Adrenal gland (tissue), 12 donors: ENCODE results near the gene ANTXR1. TPM values are rescaled to one million over a fixed set of nuclear protein-coding genes. Genes with fewer than 3 reads are reported as not detected.

Experiments used
- DNase-seq, 7 donors: peaks; one replicate each; pipeline ENCODE4 v3.0.0-alpha.2; 2019 to 2020
- H3K27ac ChIP-seq, 5 donors: fragments of 200-600 bp; sonication (generic) in 4 of 5; 1 replicate in 3 of 5; 2 replicates in 2 of 5; pipeline versions ENCODE4 v1.5.1 to v1.8.0; 2016 to 2020; ENCODE audit warnings: mild to moderate bottlenecking in 1 of 5
- H3K27me3 ChIP-seq: fragments of 200-600 bp; 2 replicates; pipeline ENCODE4 v1.8.0; 2021
- H3K36me3 ChIP-seq, 2 donors: fragments of 200-600 bp; replicated peaks in 1 of 2; 1 replicate in 1 of 2; 2 replicates in 1 of 2; pipeline versions ENCODE4 v1.5.1 to v1.8.0; 2018 to 2022
- H3K4me1 ChIP-seq, 2 donors: fragments of 200-600 bp; replicated peaks in 1 of 2; 1 replicate in 1 of 2; 2 replicates in 1 of 2; pipeline versions ENCODE4 v1.5.1 to v1.8.0; 2018 to 2021
- H3K4me3 ChIP-seq, 4 donors: fragments of 200-600 bp; sonication (generic) in 3 of 4; one replicate each; pipeline ENCODE4 v1.5.1; 2016 to 2018
- H3K9me3 ChIP-seq, 3 donors: fragments of 200-600 bp; sonication (generic) in 1 of 3; replicated peaks in 1 of 3; 1 replicate in 2 of 3; 2 replicates in 1 of 3; pipeline versions ENCODE4 v1.5.1 to v1.8.0; 2016 to 2021
- POLR2A ChIP-seq, 2 donors: fragments of 450-650 bp; IDR thresholded peaks; one replicate each; pipeline ENCODE4 v1.6.1; 2017; ENCODE audit warnings: antibody characterized with exemption in 2 of 2, mild to moderate bottlenecking in 2 of 2, moderate library complexity in 1 of 2
- WGBS, 4 donors: extraction: QIAGEN DNeasy Blood & Tissue Kit in 2 of 4; methylation state at CpG; one replicate each; pipeline versions ENCODE4 v1.1.5 to v1.1.7; 2013 to 2017; 5-methylcytosine and 5-hydroxymethylcytosine counted together
- intact Hi-C, 2 donors: fragments of 100-400 bp; cut with DNase I; formaldehyde crosslinking; loops; one replicate each; pipeline versions ENCODE4 v1.14.1 to v1.15.0; 2022 to 2023
- polyA plus RNA-seq, 3 donors: library from polyadenylated mRNA; stranded (reverse); fragments of 200-250 nt in 2 of 3; fragments of 350-450 nt in 1 of 3; fragmentation: Illumina TruSeq in 1 of 3; extraction: RNeasy Lipid Tissue Mini Kit (QIAGEN cat#74804) in 1 of 3; gene quantifications; one replicate each; pipeline ENCODE4 v1.2.3, GENCODE V29; 2013 to 2014
- total RNA-seq, 9 donors: library from RNA; depleted of rRNA in 4 of 9; stranded (reverse); fragments of >200 nt in 4 of 9; fragments of 120-200 nt in 1 of 9; fragmentation: NEBNext Ultra II Directional in 1 of 9; extraction: Animal tissue kit (Norgen Biotek cat#: 25700) in 1 of 9; gene quantifications; one replicate each; pipeline versions ENCODE4 v1.1.0 to v1.2.4, GENCODE V29; 2013 to 2023
- TF ChIP-seq, protein P1 (sequence below), 6 experiments: fragments of 450-650 bp in 4 of 6; fragments of 200-600 bp in 2 of 6; sonication (generic) in 1 of 6; IDR thresholded peaks; 1 replicate in 5 of 6; 2 replicates in 1 of 6; pipeline versions ENCODE4 v1.5.1 to v1.8.0; 2016 to 2021; ENCODE audit warnings: antibody characterized with exemption in 6 of 6, mild to moderate bottlenecking in 2 of 6, moderate library complexity in 1 of 6
- donor health status: healthy with polysubstance abuse.
- donor health status: Bipolar disorder and iron deficiency.
- donor health status: DM: yes; HTN: yes; CAD: no.
- donor health status: DM: no; HTN: no; CAD: no.
- donor health status: DM: no; HTN: no; CAD: no.
- donor health status: DM: yes; HTN: yes; CAD: no.

Gene ANTXR1
- total and polyA plus RNA-seq, 12 donors: 19.0 to 386 (median 119) TPM

DNA sequence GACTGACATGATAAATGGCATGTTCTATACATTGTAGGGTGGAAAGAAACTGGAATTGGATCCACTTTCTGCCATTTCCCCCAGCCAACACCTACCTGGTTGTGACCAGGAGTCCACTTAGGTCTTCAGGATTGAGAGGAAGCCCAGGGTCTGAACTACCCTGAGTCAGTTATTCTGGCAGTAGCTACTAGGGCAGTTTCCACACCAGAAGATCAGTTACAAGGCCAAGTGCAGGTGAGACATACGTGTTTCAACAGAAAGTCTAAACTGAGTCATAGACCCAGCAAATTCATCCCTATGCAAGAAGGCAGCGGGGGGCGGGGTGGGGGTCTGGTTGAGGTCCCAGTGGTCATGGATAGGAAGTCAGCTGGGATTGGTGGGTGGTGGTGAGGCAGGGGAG lies 21.9 kb downstream of the ANTXR1 start:
- Histone ChIP-seq H3K9me3 (no peaks in the 10 kb centered on the region), H3K27ac (no peak overlapping the region), H3K36me3 (no peaks in the 10 kb centered on the region), H3K27me3 (no peaks in the 10 kb centered on the region), H3K4me3 (no peak overlapping the region), H3K4me1 (peaks cover 0 to 16% of the 10 kb centered on the region in 2 donors)
- no peak for DNase-seq
- TF ChIP-seq, protein P1, sequence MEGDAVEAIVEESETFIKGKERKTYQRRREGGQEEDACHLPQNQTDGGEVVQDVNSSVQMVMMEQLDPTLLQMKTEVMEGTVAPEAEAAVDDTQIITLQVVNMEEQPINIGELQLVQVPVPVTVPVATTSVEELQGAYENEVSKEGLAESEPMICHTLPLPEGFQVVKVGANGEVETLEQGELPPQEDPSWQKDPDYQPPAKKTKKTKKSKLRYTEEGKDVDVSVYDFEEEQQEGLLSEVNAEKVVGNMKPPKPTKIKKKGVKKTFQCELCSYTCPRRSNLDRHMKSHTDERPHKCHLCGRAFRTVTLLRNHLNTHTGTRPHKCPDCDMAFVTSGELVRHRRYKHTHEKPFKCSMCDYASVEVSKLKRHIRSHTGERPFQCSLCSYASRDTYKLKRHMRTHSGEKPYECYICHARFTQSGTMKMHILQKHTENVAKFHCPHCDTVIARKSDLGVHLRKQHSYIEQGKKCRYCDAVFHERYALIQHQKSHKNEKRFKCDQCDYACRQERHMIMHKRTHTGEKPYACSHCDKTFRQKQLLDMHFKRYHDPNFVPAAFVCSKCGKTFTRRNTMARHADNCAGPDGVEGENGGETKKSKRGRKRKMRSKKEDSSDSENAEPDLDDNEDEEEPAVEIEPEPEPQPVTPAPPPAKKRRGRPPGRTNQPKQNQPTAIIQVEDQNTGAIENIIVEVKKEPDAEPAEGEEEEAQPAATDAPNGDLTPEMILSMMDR (IDR thresholded peaks at IDR 0.05): no peak
- TF ChIP-seq POLR2A (IDR thresholded peaks at IDR 0.05): no peak
- WGBS, 4 donors: 77 to 93% (median 80%) methylated on average over 3 of the region's 3 CpGs
- intact Hi-C loops: no loop called here

DNA sequence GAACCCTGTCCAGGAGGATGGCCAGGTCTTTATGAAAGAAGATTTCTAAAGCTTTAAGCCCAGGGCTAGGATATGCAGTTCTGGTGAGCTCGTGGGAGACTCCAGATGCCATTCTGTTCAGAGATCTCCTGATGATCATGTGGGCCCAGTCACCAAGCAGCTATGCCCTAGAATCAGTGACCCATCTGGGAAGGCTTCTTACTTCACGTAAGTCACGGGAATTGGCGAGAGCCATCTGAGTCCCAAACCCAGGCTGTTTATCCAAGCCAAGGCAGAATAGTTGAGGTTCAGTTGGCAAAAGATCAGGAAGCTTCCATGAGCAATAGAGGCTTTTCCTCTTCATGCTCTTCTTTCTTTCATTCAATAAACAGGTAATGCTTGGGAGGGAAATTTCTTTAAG lies 23.9 kb downstream of the ANTXR1 start:
- Histone ChIP-seq H3K9me3 (no peaks in the 10 kb centered on the region), H3K4me1 (peaks cover 0 to 8% of the 10 kb centered on the region in 2 donors), H3K27ac (no peak overlapping the region), H3K27me3 (no peaks in the 10 kb centered on the region), H3K4me3 (no peak overlapping the region), H3K36me3 (peaks cover 0 to 8% of the 10 kb centered on the region in 2 donors)
- no peak for TF ChIP-seq POLR2A (IDR thresholded peaks at IDR 0.05)
- TF ChIP-seq, protein P1 (IDR thresholded peaks at IDR 0.05): no peak
- WGBS, 4 donors: 95 to 99% (median 96%) methylated on average over 4 of the region's 4 CpGs
- DNase-seq: no peak
- intact Hi-C loops: no loop called here

DNA sequence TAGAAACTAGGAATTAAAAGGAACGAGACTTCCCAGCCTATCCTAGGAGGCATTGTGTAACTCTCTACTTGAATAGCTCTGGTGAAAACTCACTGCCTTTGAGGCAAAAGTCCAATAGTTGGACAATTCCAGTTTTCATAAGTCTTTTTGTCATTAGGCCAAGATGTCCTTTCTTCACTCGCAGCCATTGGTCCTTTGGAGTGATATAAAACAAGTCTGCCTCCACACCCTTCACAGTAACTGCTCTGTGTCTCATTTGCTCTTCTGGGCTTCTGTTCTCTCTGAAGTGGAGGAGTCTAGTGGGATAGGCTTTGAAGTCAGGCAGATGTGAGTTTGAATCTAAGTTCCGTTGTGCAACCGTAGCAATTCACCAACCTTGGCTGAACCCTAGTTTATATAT lies 28.2 kb downstream of the ANTXR1 start:
- peaks cover 0 to 20% of the 10 kb centered on the region in 2 donors for H3K36me3 ChIP-seq
- H3K27me3 ChIP-seq: no peaks in the 10 kb centered on the region
- 87 to 95% (median 93%) methylated on average over 4 of the region's 4 CpGs for WGBS, 4 donors
- TF ChIP-seq POLR2A (IDR thresholded peaks at IDR 0.05): no peak
- TF ChIP-seq, protein P1 (IDR thresholded peaks at IDR 0.05): no peak
- no peak for DNase-seq
- intact Hi-C loops: no loop called here
- no peak overlapping the region for H3K27ac ChIP-seq
- H3K4me3 ChIP-seq: no peak overlapping the region
- no peaks in the 10 kb centered on the region for H3K9me3 ChIP-seq
- H3K4me1 ChIP-seq: no peaks in the 10 kb centered on the region

DNA sequence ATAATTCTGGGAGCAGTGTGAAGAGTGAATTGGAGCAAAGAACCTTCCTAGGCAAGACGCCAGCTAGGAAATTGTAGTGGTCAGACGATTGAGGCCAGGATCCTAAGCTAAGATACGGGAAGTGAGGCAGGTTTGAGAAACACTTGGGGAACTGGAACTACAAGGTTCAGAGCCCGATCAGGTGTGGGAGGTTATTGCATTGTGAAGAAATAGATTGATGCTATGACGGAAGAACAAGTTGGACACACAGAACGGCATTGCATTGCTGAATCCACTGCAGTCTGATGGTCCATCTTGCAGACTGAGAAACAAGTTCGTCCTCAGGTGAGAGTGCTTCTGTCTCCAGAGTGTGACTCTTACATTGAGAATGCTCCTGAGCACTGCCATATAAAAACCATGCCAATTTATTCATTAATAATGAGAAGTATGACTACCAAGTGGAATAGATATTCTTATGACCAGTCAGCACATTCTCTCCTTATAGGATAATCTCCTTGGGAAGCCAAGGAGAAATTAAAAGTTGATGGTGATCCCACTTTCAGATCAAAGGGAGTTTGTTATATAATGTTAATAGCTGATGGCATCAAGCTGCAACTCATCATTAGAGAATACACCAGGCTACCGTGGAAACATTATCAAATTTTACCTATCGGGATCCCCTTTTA lies 30.9 kb downstream of the ANTXR1 start:
- Histone ChIP-seq H3K4me3 (no peak overlapping the region), H3K27me3 (no peaks in the 10 kb centered on the region), H3K36me3 (peaks cover 0 to 20% of the 10 kb centered on the region in 2 donors), H3K9me3 (no peaks in the 10 kb centered on the region), H3K27ac (no peak overlapping the region), H3K4me1 (no peaks in the 10 kb centered on the region)
- WGBS, 4 donors: 79 to 91% (median 88%) methylated on average over 9 of the region's 9 CpGs
- TF ChIP-seq POLR2A (IDR thresholded peaks at IDR 0.05): no peak
- TF ChIP-seq, protein P1 (IDR thresholded peaks at IDR 0.05): no peak
- intact Hi-C loops: no loop called here
- DNase-seq: no peak
